Caki2 (cell line): Measurements from ENCODE around the gene PGC. TPM values are rescaled to one million over a fixed set of nuclear protein-coding genes. Genes with fewer than 3 reads are reported as not detected.

ENCODE experiments used
- DNase-seq: peaks from one replicate; pipeline ENCODE4 v3.0.0-alpha.2; 2015; ENCODE audit warnings: low read depth
- in situ Hi-C: cut with HindIII; loops from 2 replicates; pipeline ENCODE4 v1.10.0; 2016; ENCODE audit warnings: low sequenced_read_pairs, low pct_unique_long_range_greater_than_20kb, mixed read lengths
- total RNA-seq: library from RNA; depleted of rRNA; stranded (reverse); fragments of >200 nt; shearing (Covaris generic); gene quantifications from 2 replicates; pipeline ENCODE4 v1.2.3, GENCODE V29; 2014; ENCODE audit warnings: low replicate concordance

Gene PGC
- total RNA-seq, 1 experiment from 2014 or later = not detected

DNA sequence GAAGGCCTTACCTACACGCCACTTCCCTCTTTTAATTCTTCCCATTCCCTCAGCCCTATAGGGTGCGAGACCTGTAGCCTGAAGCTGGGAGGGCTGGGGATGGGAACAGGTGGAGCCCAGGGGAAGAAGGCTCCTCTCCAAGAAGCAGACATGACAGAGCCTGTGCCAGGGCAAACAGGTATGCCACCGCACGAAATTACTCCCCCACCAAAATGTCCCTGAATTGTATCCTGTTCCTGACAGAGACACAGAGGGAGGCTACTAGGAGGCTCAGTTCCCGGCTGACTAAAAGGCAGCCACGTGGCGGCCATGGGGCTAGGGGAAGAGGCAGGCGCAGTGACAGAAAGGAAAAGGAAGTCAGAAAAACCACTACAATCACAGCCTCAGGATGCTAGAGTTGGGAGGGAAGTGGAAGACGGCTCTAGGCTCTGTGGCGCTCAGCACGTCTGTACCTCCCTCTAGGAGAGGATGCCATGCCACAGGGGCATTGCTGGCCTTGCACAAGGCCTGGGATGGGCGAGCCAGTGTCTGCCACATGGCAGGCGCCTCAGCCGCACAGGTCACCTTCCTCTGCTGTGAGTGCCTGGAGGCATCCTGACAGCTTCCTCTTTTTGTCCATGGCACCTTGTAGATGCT is 39.5 kb downstream of the PGC start:
- in situ Hi-C loops = no loop called here

DNA sequence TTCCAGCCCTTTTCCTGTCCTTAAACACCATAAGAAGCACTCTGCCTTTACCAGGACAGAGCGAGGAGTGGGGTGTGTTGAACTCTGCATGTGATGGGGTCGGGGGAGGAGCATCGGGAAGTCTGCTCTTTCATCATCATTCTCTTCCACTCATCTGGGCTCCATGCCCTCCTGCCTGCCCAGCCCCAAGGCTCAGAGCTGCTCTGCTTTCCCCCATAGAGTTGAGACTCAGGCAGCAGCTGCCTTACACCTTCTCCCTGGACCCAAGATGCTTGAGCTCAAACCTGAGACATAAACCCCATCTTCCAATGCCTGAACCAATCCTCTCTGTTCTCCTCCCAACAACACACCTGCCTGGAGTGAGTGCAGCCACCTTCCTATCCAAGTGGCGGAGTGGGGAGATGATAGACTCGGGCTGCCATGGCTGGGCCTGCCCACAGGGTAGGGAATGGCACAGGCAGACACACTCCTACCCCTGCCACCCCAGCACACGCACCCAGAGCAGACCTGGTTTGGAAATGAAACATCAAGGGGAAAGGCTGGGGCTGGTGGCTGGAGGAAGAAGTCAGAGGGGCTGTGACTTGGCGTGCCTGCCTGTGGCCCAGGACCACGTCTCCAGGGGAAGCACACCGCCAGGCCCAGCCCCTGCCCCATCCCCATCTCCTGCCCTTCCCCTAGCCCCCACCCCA is 40.2 kb downstream of the PGC start:
- in situ Hi-C loops = no loop called here
- DNase-seq = no peak

More for the DNA sequence above, 39.5 kb downstream of the PGC start:
- DNase-seq = no peak

DNA sequence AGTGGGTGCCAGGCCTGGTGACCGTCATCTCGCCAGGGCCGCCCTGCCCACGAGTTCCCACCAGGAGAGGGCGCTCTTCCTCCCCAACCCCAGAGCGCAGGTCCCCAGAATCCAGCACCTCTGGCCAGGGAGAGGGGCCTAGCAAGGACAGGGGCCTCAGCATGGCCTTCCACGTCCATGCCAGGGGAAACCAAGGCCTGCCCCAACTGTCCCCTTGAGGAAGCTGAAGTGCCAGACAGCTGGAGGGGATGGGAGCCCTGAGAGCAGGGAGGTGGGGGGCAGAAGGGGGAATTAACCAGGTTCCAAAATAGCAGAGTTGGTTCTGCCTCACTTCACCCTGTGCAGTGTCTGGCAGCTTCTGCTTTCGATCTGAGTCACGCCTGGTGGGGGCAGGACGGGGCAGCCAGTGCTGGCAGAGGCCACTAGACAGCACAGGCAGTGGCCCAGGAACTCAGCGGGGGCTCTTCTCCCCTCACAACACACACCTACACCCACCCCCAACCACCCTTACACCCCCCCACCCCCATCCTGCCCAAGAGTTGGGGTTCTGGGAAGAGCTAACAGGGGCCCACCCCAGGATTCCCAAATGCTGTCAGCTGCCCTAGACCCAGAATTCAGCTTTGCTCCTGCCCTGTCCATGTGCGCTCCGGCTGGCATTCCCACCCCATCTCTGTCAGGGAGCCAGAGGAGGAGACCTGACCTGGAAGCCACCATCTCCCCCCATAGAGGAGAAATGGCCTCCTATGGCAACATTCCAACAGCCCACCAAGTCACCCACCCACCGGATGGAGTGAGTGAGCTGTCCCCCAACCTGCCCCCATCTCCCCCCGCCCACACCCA is 41.0 kb downstream of the PGC start:
- peak; percentile 68 for DNase-seq
- in situ Hi-C loops = no loop called here

DNA sequence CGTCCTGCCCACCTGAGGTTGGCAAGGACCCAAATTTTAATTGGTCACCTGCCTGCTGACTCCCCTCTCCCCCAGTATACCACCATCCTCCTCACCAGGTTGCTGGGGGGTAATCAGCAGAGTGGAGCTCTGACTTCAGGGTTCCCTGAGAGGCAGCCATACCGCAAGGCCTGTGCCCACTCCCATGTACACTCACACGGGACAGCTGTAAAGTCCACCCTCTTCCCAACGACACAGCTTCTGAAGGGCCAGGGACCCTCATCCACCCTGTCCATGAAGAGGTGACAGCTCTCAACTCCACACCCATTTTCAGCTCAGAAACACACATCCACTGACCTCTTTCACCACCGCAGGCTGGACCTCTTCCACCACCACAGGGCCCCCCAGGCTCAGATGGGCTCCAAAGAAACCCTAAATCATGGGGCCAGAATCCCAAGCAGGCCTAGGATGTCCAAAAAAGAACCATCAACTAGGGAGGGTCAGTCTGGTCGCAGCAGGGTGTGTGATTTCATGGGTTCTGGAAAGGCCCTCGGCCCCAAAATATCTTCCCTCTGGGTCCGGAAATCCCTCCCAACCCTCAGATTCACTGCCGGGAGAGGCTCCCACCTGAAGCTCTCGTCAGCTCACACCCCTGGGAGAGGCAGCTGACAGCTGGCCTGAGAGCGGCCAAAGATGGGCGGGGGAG is 41.7 kb downstream of the PGC start:
- in situ Hi-C loops = no loop called here
- no peak for DNase-seq

DNA sequence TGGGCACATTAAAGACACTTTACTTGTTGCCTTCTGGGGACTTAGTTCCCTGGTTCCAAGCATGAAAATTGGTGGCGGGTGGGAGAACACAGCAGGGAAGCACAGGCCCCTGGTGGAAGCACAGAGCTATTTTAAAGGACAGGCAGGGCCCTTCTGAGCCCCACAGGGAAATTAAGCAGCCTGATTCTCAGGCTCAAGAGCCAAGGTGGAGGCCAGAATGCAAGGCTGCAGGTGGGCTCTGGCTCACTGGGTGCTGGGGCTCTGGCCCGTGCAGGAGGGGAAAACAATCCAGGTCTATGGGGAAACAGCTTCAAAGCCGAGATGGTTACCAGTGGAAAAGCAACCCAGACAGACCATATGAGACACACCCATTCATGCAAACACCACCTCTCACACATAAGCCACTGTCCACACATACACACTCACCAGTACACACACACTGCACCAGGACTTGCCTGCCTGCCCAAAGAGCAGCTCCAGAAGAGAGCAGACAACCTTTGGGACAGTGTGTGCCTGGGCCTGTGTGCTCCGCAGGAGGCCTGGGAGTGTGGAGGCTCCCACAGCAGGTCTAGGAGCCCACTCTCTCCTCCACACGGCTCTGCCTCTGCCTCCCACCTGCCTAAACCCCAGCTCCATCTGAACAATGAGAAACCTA is 42.4 kb downstream of the PGC start:
- in situ Hi-C loops = no loop called here
- DNase-seq = no peak

DNA sequence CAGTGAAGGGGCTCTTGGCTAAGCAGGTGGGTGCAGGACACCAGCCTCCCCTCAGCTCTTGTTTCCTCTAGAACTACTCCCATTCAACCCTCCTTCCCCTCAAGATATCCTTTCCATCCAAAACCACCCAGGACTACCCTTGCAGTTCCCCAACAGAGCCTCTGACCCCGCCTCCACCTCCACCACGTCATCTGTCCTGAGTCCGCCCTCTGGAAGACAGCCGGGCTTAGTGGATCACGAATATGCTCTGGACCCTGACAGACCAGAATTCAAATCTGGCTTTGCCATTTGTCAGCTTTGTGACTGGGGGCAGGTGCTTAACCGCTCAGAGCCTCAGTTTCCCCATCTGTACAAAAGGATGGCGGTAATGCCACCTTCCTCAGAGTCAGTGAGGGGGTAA is 43.2 kb downstream of the PGC start:
- in situ Hi-C loops = no loop called here
- DNase-seq = no peak

DNA sequence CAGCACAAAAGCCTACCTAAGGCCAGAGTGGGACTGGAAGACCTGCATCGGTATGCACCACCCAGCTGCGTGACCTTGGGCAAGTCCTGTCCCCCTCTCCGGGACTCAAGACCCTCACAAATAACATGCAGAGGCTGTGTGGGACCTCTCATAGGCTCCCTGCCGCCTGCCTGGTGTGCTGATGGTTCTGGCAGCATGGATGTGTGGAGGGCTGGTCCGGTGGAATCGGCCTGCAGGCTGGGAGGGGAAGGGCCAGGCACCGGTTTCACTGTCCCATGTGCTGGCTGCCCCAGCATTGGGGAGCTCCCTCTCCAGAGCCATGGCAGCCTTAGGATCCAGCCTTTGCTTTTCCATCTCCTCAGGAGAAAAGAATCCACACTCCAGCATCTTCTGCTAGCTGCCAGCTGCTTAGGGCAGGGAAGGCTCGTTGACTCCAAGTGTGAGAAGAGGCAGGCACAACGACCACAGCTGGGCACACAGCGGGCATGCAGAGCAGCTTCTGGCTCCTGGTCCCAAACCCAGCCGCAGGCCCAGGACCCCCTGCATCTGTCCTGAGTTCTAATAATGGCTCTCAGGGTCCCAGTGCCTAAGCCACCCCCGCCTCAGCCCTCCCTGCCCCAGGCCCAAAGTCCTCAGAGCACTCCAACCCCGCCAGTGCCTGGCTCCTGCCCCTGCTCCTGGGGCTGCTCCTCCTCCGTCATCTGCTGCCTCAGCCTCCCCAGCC is 44.3 kb downstream of the PGC start:
- no peak for DNase-seq
- in situ Hi-C loops = no loop called here

DNA sequence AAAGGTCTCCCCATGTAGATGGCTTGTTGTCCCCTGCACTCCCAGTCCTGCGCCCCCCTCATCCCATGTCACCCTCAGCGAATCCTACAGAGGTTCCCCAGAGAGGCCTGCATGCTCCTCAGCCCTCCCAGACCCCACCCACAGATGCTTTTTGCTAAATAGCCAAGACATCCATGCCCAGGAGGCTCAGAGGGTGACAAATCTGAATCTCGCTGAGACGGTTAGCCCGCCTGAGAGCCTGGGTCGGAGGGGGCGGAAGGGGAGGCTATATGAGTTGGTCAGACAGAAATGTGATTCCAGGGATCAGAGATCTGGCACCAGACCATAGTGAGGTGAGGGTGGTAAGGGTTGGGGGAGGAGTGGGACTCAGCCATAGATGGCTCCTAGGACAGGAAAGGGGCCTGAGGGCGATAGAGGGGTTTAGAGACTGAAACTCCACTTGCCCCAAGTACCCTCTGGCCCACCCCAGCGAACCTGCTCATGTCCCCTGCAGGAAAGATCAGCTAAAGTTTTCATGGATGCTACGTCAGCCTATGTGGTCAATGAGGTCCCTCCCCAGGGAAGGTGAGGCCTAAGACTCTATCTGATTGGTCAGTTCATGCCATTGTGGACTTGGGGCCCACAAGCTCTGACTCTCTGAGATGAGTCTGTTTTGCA is 45.0 kb downstream of the PGC start:
- DNase-seq = no peak
- in situ Hi-C loops = no loop called here

DNA sequence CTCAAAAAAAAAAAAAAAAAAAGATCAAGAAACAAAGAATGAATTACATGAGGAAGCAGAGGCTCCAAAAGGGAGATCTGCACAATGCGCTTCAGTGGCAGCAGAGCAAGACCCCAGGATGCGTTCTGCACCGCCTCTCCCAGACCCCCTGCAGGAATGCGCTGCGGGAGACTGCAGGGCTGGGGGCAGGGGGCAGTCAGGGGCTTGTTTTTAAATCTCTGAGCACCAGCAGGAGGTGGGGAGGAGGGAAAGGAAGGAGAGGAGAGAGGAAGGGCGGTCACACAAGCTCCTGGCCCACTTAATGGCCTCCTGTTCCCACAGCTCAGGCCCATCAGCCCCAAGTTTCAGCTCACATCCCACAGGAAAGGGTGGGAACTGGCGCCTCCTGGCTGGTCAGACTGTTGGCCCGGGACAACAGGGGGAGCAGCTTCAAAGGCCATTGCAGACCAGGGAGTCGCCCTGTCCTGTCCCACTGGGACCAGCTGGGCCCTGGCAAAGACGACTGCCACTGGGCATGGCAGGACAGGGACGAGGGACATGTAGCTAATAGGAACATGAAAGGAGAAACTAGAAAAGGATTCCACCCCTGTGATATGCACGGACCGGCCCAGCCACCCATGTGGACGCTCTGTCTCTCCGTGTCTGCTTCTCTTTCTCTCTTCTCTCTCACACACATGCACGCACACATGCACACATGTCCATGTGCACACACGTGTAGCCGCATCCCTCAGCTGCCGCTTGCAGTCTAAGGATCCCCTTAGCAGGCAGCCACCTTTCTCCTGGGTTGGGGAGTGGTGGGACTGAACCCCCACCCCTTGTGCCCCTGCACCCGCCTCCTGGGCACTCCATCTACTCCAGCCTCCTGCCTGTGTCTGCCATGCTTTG is 46.5 kb downstream of the PGC start:
- in situ Hi-C loops = no loop called here
- DNase-seq = no peak

DNA sequence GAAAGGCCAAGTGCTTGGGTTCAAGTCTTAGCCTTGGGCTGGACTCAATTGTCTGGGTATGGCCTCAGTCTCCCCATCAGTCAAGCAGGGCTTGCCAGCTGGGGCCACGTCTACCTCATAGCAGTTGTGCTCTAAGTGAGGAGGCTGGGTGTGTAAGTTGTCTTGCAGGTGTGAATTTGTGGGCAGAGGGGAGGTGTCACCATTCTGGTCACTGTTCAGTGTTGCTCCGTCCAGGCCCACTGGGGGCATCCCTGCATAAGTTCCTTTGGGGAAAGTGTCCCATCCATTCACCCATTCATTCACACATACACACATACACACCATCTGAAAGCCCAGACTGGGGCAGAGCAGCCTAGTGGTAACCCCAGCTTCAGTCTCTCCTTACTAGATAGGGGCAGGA is 48.1 kb downstream of the PGC start:
- no peak for DNase-seq
- in situ Hi-C loops = no loop called here

DNA sequence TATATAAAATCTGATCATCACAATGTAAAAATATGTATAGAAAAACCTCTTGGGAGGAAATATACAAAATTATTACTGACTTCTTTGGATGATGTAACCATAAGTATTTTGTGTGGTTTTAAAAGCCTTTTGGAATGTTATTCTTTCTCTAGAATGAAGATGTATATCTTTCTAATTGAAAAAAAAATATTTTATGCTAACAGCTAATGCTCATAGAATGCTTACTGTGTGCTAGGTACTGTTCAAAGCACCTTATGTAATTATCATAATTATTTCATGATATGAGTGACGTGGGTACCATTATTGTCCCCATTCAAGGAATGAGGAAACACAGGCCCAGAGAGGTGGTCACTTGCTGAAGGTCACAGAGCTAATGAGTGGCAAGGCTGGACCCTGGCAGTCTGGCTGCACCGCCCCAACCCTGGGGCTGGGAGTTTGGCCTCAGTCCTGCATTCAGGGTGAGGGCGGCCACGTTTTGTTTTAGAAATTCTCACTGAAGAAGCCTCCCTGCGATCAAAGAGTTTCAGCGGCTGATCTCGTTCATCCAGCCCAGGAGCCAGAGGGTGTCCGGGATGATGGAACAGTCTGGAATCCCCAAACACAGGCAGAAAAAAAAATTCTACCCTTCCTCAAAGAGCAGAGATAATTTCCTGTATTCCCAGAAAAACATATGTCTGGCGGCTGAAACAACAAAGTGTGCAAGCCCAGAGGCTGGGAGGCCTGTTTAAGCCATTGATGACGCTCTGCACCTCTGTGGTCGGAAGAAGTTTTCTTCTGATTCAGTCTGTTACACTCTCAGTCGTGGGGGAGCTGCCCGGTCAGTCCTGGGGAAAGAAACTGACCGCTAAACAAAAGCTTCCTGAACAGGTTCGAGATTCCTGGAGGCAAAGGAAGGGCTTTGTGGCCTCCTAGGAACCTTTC is 49.1 kb downstream of the PGC start:
- DNase-seq = no peak
- in situ Hi-C loops = no loop called here

DNA sequence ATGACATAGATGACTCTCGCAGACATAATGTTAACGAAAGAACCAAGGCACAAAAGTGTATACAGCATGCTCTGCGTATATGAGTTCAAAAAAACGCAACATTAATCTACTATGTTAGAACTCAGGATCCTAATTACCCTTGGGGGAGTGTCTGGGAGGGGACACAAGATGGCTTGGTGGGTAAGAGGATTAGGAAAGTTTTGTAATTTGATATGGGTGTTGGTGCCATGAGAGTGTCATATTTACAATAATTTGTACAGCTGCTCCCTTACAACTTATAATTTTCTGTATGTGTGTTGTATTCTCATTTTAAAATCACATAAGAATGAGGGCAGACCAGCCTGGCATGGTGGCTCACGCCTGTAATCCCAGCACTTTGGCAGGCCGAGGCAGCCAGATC is 50.4 kb downstream of the PGC start:
- DNase-seq = no peak
- in situ Hi-C loops = no loop called here

DNA sequence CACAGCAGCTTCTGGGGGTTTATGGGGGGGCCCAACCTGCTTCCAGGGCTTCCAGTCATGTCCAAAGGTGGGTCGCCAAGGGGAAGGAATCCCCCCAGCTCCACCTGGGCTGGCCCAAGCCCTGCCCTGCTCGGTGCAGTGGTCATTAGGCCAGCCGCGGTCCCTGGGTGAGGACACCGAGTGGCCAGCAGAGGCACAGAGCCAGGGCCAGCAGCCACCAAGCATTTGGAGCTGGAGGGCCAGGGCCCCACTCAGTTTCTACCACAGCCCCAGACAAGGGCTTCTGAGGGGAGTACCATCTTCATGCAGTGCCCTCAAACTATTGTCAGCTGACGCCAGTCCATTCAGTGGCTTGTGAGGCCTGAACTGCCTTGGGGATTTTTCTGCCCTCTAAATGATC is 51.4 kb downstream of the PGC start:
- in situ Hi-C loops = no loop called here
- no peak for DNase-seq

DNA sequence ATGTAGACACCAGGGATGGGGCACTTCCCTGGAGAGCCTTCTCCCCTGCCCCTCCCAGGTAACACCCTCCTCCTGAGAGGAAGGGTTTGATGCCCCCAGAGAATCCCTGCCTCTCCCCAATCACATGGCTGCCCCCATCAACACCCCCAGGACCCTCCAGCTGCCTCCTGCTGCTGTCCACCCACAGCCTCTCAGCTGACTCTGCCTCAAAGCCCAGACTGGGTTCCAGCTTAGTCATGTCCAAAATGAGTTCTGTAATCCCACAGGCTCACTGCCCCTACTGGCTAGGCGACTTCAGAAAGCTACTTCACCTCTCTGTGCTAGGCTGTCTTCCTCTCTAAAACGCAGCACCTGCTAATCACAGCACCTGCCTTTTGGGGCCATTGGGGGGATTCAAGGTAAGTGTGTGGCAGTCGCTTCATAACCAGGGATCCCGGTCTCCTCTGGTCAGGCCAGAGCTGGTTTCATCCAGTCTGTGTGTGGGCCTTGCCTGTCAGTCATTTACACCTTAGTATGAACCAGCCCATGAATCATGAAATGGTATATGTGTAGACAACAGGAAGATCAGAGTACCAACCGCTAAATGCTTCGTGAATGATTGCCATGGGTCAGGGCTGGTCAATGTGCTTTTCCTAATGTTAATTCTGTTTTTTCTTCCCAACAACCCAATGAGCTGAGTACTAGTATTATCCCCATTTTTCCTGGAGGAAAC is 52.2 kb downstream of the PGC start:
- in situ Hi-C loops = no loop called here
- no peak for DNase-seq
